ACHN (cell line): ENCODE data around the gene ADD3.

ENCODE experiments used
- DNase-seq: peaks from one replicate; pipeline ENCODE4 v3.0.0-alpha.2; 2015
- in situ Hi-C: cut with HindIII; loops from 2 replicates; pipeline ENCODE4 v1.10.0; 2017; ENCODE audit warnings: low sequenced_read_pairs, low pct_ligation_motif_present, low pct_unique_long_range_greater_than_20kb

ADD3 gene

GRCh38 chr10:110179220-110179619 is 171.4 kb downstream of the ADD3 start:
- DNase-seq: no peak
- in situ Hi-C loops: no loop called here

- DNase-seq: no peak
- in situ Hi-C loops: no loop called here
Measured at GRCh38 chr10:110181451-110181850, 173.7 kb downstream of the ADD3 start.

- DNase-seq: no peak
- in situ Hi-C loops: no loop called here
Measured at GRCh38 chr10:110181911-110182310, 174.1 kb downstream of the ADD3 start.

- in situ Hi-C loops: no loop called here
- DNase-seq: no peak
Measured at GRCh38 chr10:110184398-110184797, 176.6 kb downstream of the ADD3 start.
